ENCODE results near the gene KICS2.

GRCh38 chr12:64218597-64218996, 3.5 kb downstream of the KICS2 start:
- TF ChIP-seq, protein P1, sequence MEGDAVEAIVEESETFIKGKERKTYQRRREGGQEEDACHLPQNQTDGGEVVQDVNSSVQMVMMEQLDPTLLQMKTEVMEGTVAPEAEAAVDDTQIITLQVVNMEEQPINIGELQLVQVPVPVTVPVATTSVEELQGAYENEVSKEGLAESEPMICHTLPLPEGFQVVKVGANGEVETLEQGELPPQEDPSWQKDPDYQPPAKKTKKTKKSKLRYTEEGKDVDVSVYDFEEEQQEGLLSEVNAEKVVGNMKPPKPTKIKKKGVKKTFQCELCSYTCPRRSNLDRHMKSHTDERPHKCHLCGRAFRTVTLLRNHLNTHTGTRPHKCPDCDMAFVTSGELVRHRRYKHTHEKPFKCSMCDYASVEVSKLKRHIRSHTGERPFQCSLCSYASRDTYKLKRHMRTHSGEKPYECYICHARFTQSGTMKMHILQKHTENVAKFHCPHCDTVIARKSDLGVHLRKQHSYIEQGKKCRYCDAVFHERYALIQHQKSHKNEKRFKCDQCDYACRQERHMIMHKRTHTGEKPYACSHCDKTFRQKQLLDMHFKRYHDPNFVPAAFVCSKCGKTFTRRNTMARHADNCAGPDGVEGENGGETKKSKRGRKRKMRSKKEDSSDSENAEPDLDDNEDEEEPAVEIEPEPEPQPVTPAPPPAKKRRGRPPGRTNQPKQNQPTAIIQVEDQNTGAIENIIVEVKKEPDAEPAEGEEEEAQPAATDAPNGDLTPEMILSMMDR (IDR thresholded peaks at IDR 0.05; ENCODE audit: poor library complexity, severe bottlenecking), result no peak
- no peak for TF ChIP-seq MXI1 (conservative IDR thresholded peaks at IDR 0.05; ENCODE audit: poor library complexity, severe bottlenecking)
- no peak for TF ChIP-seq EZH2 (IDR thresholded peaks at IDR 0.05; ENCODE audit: borderline replicate concordance, insufficient read depth, low read length, poor library complexity, severe bottlenecking)
- TF ChIP-seq, protein P2, sequence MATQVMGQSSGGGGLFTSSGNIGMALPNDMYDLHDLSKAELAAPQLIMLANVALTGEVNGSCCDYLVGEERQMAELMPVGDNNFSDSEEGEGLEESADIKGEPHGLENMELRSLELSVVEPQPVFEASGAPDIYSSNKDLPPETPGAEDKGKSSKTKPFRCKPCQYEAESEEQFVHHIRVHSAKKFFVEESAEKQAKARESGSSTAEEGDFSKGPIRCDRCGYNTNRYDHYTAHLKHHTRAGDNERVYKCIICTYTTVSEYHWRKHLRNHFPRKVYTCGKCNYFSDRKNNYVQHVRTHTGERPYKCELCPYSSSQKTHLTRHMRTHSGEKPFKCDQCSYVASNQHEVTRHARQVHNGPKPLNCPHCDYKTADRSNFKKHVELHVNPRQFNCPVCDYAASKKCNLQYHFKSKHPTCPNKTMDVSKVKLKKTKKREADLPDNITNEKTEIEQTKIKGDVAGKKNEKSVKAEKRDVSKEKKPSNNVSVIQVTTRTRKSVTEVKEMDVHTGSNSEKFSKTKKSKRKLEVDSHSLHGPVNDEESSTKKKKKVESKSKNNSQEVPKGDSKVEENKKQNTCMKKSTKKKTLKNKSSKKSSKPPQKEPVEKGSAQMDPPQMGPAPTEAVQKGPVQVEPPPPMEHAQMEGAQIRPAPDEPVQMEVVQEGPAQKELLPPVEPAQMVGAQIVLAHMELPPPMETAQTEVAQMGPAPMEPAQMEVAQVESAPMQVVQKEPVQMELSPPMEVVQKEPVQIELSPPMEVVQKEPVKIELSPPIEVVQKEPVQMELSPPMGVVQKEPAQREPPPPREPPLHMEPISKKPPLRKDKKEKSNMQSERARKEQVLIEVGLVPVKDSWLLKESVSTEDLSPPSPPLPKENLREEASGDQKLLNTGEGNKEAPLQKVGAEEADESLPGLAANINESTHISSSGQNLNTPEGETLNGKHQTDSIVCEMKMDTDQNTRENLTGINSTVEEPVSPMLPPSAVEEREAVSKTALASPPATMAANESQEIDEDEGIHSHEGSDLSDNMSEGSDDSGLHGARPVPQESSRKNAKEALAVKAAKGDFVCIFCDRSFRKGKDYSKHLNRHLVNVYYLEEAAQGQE (IDR thresholded peaks at IDR 0.05; ENCODE audit: borderline replicate concordance), result no peak
- no peak for TF ChIP-seq RAD21 (conservative IDR thresholded peaks at IDR 0.05)
